K562 (cell line): ENCODE results near the gene LGALS3BP. TPM values are rescaled to one million over a fixed set of nuclear protein-coding genes. Genes with fewer than 3 reads are reported as not detected.

Experiments used
- BMI1 ChIP-seq: fragments of 150-350 bp; IDR thresholded peaks from 2 replicates; pipeline ENCODE4 v1.6.1; 2014; ENCODE audit warnings: low read length
- CTCF ChIP-seq, 3 experiments: IDR thresholded peaks in 2 of 3; conservative IDR thresholded peaks in 1 of 3; 2 replicates each; pipeline ENCODE4 v1.5.1; 2011 to 2012; ENCODE audit warnings: low read length in 3 of 3, mild to moderate bottlenecking in 3 of 3, control low read depth in 2 of 3, improper control_type of control experiment in 1 of 3, inconsistent platforms in 1 of 3, low read depth in 1 of 3, mixed read lengths in 1 of 3, moderate library complexity in 1 of 3; ENCODE audit not compliant: insufficient read depth in 2 of 3
- DEAF1 ChIP-seq: fragments of 450-650 bp; formaldehyde crosslinking; IDR thresholded peaks from 2 replicates; pipeline ENCODE4 v1.4.0; 2020; ENCODE audit warnings: mild to moderate bottlenecking, moderate library complexity
- DIDO1 ChIP-seq: fragments of 450-650 bp; IDR thresholded peaks from 2 replicates; pipeline ENCODE4 v1.6.1; 2016; ENCODE audit warnings: low read depth, missing biosample characterization, missing genetic modification characterization
- HMBOX1 ChIP-seq: sonication (generic); IDR thresholded peaks from 2 replicates; pipeline ENCODE4 v1.6.1; 2016
- KHSRP ChIP-seq: fragments of 450-650 bp; IDR thresholded peaks from 2 replicates; pipeline ENCODE4 v1.6.1; 2017
- KLF6 ChIP-seq: fragments of 250-450 bp; sonication (Bioruptor Pico); IDR thresholded peaks from 2 replicates; pipeline ENCODE4 v1.4.0; 2020; ENCODE audit warnings: mild to moderate bottlenecking, moderate library complexity, borderline replicate concordance
- NCOA1 ChIP-seq: fragments of 450-650 bp; IDR thresholded peaks from 2 replicates; pipeline ENCODE4 v1.6.1; 2016; ENCODE audit warnings: low read depth
- POLR2H ChIP-seq: IDR thresholded peaks from 2 replicates; pipeline ENCODE4 v1.6.1; 2016; ENCODE audit warnings: missing genetic modification characterization, low read depth, mild to moderate bottlenecking, control low read depth, missing compliant biosample characterization, moderate library complexity
- RBM25 ChIP-seq: fragments of 200-400 bp; formaldehyde crosslinking; IDR thresholded peaks from 2 replicates; pipeline ENCODE4 v1.6.1; 2018; ENCODE audit warnings: low read length, low read depth, moderate library complexity; ENCODE audit not compliant: severe bottlenecking
- RCOR1 ChIP-seq, 2 experiments: IDR thresholded peaks; 2 replicates each; pipeline ENCODE4 v1.6.1; 2012; ENCODE audit warnings: low read depth in 2 of 2, low read length in 2 of 2, borderline replicate concordance in 1 of 2, improper control_type of control experiment in 1 of 2
- ZNF133 ChIP-seq: fragments of 250-450 bp; sonication (Bioruptor Pico); IDR thresholded peaks from 2 replicates; pipeline ENCODE4 v1.4.0; 2020; ENCODE audit warnings: mild to moderate bottlenecking
- ZNF217 ChIP-seq: sonication (generic); formaldehyde crosslinking; IDR thresholded peaks from 2 replicates; pipeline ENCODE4 v1.8.0; 2022; ENCODE audit warnings: mild to moderate bottlenecking, missing genetic modification reagents
- ZNF239 ChIP-seq: fragments of 250-450 bp; sonication (Bioruptor Pico); IDR thresholded peaks from 2 replicates; pipeline ENCODE4 v1.4.0; 2020; ENCODE audit warnings: mild to moderate bottlenecking
- polyA plus RNA-seq, 8 experiments: library from polyadenylated mRNA; depleted of rRNA in 4 of 8; stranded (reverse) in 5 of 8; unstranded in 3 of 8; fragments of >200 nt; fragmentation: Nextera tagmentation in 2 of 8; fragmentation: Illumina TruSeq in 1 of 8; extraction: Ambion mirVana in 2 of 8; extraction: Trizol in 1 of 8; gene quantifications; 2 replicates each; pipeline versions ENCODE4 v1.2.1 to v1.2.3, GENCODE V29; 2011 to 2014; ENCODE audit warnings: inconsistent platforms in 1 of 8, missing spikeins in 1 of 8
- total RNA-seq, 7 experiments: library from RNA; depleted of rRNA in 6 of 7; stranded (reverse); fragments of >200 nt in 6 of 7; fragmentation: Illumina TruSeq in 2 of 7; extraction: Trizol in 2 of 7; gene quantifications; 2 replicates each; pipeline versions ENCODE4 v1.2.1 to v1.2.3, GENCODE V29; 2011 to 2021; ENCODE audit warnings: low replicate concordance in 1 of 7
- TF ChIP-seq, protein P1 (sequence below), 3 experiments: fragments of 200-800 bp in 1 of 3; sonication (Bioruptor generic) in 1 of 3; sonication (generic) in 1 of 3; formaldehyde crosslinking in 1 of 3; IDR thresholded peaks; 2 replicates each; pipeline versions ENCODE4 v1.6.1 to v1.8.0; 2016 to 2022; ENCODE audit warnings: mild to moderate bottlenecking in 2 of 3, missing compliant biosample characterization in 2 of 3, missing genetic modification characterization in 2 of 3, missing genetic modification reagents in 1 of 3
- TF ChIP-seq, protein P2 (sequence below): fragments of 200-800 bp; sonication (Bioruptor generic); IDR thresholded peaks from 2 replicates; pipeline ENCODE4 v1.6.1; 2017; ENCODE audit warnings: missing genetic modification characterization, missing compliant biosample characterization
- TF ChIP-seq, protein P3 (sequence below), 2 experiments: IDR thresholded peaks; 2 replicates each; pipeline ENCODE4 v1.6.1; 2011; ENCODE audit warnings: borderline replicate concordance in 1 of 2, control low read depth in 1 of 2, low read depth in 1 of 2, low read length in 1 of 2, mild to moderate bottlenecking in 1 of 2, mixed read lengths in 1 of 2, moderate library complexity in 1 of 2; ENCODE audit not compliant: insufficient read depth in 1 of 2, insufficient read length in 1 of 2, poor library complexity in 1 of 2, severe bottlenecking in 1 of 2; ENCODE audit errors: extremely low read depth in 1 of 2

LGALS3BP gene
- total and polyA plus RNA-seq, 9 of the 15 experiments (the other 6 are each of a cell fraction or from before 2014, with no cell fraction given): 0.39 to 5.3 (median 3.2) TPM

DNA sequence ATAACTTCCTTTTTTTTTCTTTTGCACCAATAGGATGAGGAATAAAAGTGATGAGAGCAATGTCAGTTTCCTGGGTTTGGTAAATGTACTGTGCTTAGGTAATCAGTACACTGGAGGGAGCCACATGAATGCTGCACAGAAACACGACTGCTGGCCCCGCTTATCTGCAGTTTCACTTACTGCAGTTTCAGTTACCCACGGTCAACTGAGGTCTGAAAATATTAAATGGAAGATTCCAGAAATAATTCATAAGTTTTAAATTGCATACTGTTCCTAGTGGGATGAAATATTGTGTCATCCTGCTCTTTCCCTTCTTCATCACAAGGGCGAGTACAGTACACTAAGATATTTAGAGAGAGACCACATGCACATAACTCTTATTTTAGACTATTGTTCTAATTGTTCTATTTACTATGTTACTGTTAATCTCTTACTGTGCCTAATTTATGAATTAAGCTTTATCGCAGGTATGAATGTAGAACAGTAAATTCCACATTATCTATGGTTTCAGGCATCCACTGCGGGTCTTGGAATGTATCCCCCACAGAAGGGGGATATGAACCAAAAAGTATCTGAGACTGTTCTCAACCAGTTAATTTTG is 6.4 kb upstream of the LGALS3BP start (continued):
- TF ChIP-seq, protein P1, sequence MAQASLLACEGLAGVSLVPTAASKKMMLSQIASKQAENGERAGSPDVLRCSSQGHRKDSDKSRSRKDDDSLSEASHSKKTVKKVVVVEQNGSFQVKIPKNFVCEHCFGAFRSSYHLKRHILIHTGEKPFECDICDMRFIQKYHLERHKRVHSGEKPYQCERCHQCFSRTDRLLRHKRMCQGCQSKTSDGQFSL (CRISPR knock-in tag; IDR thresholded peaks at IDR 0.05): no peak
- TF ChIP-seq, protein P1 (tag; IDR thresholded peaks at IDR 0.05): 0 out of 4 replicates have a peak, but pooled peaks of 1 of the 2 experiments have one; percentile 38
- TF ChIP-seq RBM25 (peak; percentile 55), NCOA1 (no peak), CTCF (IDR thresholded peaks at IDR 0.05 in 2 of 3, conservative IDR thresholded peaks at IDR 0.05 in 1 of 3; ENCODE audit: insufficient read depth in 2 of 3, low read depth in 1 of 3, low read length in 3 of 3) (peak; percentile 64 to 86 (median 80)), ZNF133 (CRISPR knock-in tag) (no peak), POLR2H (tag) (peak; percentile 36; the same call in 1 of the 2 replicates), RCOR1 (IDR thresholded peaks at IDR 0.05; ENCODE audit: borderline replicate concordance in 1 of 2, low read depth in 2 of 2, low read length in 2 of 2) (peak in 1 of 2 experiments; percentile 29; a peak in 1 of 4 replicates), KLF6 (CRISPR knock-in tag) (no peak), KHSRP (peak; percentile 34; the same call in 1 of the 2 replicates), DEAF1 (CRISPR knock-in tag) (peak; percentile 45), ZNF217 (CRISPR knock-in tag) (no peak), DIDO1 (tag) (no peak), BMI1 (no peak), ZNF239 (CRISPR knock-in tag) (no peak), HMBOX1 (0 out of 2 replicates have a peak, but pooled peaks have one; percentile 37)
- TF ChIP-seq, protein P2, sequence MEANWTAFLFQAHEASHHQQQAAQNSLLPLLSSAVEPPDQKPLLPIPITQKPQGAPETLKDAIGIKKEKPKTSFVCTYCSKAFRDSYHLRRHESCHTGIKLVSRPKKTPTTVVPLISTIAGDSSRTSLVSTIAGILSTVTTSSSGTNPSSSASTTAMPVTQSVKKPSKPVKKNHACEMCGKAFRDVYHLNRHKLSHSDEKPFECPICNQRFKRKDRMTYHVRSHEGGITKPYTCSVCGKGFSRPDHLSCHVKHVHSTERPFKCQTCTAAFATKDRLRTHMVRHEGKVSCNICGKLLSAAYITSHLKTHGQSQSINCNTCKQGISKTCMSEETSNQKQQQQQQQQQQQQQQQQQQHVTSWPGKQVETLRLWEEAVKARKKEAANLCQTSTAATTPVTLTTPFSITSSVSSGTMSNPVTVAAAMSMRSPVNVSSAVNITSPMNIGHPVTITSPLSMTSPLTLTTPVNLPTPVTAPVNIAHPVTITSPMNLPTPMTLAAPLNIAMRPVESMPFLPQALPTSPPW (CRISPR knock-in tag): 0 out of 2 replicates have a peak, but pooled peaks have one; percentile 27
- TF ChIP-seq, protein P3, sequence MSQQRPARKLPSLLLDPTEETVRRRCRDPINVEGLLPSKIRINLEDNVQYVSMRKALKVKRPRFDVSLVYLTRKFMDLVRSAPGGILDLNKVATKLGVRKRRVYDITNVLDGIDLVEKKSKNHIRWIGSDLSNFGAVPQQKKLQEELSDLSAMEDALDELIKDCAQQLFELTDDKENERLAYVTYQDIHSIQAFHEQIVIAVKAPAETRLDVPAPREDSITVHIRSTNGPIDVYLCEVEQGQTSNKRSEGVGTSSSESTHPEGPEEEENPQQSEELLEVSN (IDR thresholded peaks at IDR 0.05; ENCODE audit: borderline replicate concordance in 1 of 2, extremely low read depth in 1 of 2, insufficient read depth in 1 of 2, insufficient read length in 1 of 2, low read depth in 1 of 2, low read length in 1 of 2, poor library complexity in 1 of 2, severe bottlenecking in 1 of 2): peak in 1 of 2 experiments; percentile 54
